ENCODE data around the gene TEDC2. TPM values are rescaled to one million over a fixed set of nuclear protein-coding genes. Genes with fewer than 3 reads are reported as not detected.
A peak's percentile ranks its signal among the peaks of the same experiment; 100 is the strongest.

Gene TEDC2
- total and polyA plus RNA-seq, 2 of the 8 experiments (the other 6 are each of a cell fraction or from before 2014, with no cell fraction given) = 54.6 to 55.6 TPM

DNA sequence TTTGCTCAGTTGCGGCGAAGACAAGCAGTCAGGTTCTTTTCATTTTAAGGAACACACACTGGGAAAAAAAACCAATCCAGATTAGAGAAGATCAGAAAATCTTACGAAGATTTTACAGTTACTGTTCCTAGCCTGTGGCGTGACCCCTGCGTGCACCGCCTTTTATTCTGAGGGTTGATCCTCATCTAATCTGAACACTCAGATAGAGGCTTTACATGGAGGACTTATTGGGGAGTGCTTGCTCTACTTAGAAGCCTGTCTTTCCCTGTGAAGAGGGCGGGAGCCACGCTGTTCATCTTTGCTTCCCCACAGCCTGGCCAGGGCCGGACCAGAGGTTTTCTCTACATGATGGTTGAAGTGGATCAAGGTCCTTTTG lies 16.4 kb downstream of the TEDC2 start:
- no peak overlapping the region for H3K4ac ChIP-seq (replicated peaks; ENCODE audit: insufficient read length, low read depth, low read length)
- no peak overlapping the region for H2BK5ac ChIP-seq (ENCODE audit: low read depth, low read length)
- no peak overlapping the region for H2BK20ac ChIP-seq (ENCODE audit: low read length)
- no peak overlapping the region for H3K23ac ChIP-seq (ENCODE audit: insufficient read length)
- no peak overlapping the region for H2BK120ac ChIP-seq (replicated peaks; ENCODE audit: low read depth, low read length)
- no peak overlapping the region for H2AK5ac ChIP-seq (ENCODE audit: low read depth, low read length)
- H4K91ac ChIP-seq (replicated peaks; ENCODE audit: insufficient read length, low read length) = no peak overlapping the region
- no peaks in the 10 kb centered on the region for H3K36me3 ChIP-seq (ENCODE audit: control insufficient read depth in 2 of 4, insufficient read depth in 4 of 4, low read length in 3 of 4)
- no peak overlapping the region for H3K14ac ChIP-seq (ENCODE audit: insufficient read length)
- H2BK15ac ChIP-seq (ENCODE audit: low read length) = no peak overlapping the region
- FAIRE-seq (no peak), DNase-seq (ENCODE audit: low read depth in 1 of 2, low spot score in 2 of 2) (no peak)
- ChIA-PET POLR2A (ENCODE audit: partially characterized antibody) (interaction anchor here (1.1 to 1.7 kb wide), 2 partner anchors 11 to 277 kb away, joined by 3 to 5 read pairs; no protein-coding TSS in a partner anchor), CTCF (ENCODE audit: partially characterized antibody) (interaction anchor here (0.8 to 1.6 kb wide), 4 partner anchors 10 to 25 kb away, joined by 3 to 6 read pairs (median 3); no protein-coding TSS in a partner anchor)
- peaks cover 14% of the 10 kb centered on the region; the same call in 1 of the 2 replicates for H3K79me1 ChIP-seq (ENCODE audit: low read depth, low read length)
- peak overlapping the region in 1 of 4 experiments; percentile 83; a peak in 1 of 8 replicates for H3K4me3 ChIP-seq (ENCODE audit: extremely low read depth in 1 of 4, insufficient read depth in 2 of 4, low read depth in 3 of 4, low read length in 4 of 4)
- peaks cover 18% of the 10 kb centered on the region; the same call in 1 of the 2 replicates for H3K23me2 ChIP-seq (ENCODE audit: low read depth, low read length)
- peaks cover 0 to 4% of the 10 kb centered on the region in 2 experiments; a peak in 1 of 4 replicates for H3K79me2 ChIP-seq (ENCODE audit: control insufficient read depth in 1 of 2, insufficient read depth in 2 of 2, low read length in 2 of 2)
- no peak overlapping the region for H3K27ac ChIP-seq (ENCODE audit: low read depth, low read length)
- H3K4me1 ChIP-seq (replicated peaks in 1 of 4; ENCODE audit: control insufficient read depth in 3 of 4, insufficient read depth in 4 of 4, low read length in 3 of 4) = peaks cover 0 to 22% (median 9%) of the 10 kb centered on the region in 4 experiments; a peak in 5 of 7 replicates
- H4K20me1 ChIP-seq (replicated peaks in 1 of 2; ENCODE audit: control insufficient read depth in 1 of 2, insufficient read depth in 2 of 2, low read length in 2 of 2) = peaks cover 9 to 21% of the 10 kb centered on the region in 2 experiments
- no peak overlapping the region for H4K5ac ChIP-seq (ENCODE audit: insufficient read length, low read depth, low read length)
- H4K8ac ChIP-seq (ENCODE audit: extremely low read depth, insufficient read depth, low read length) = no peak overlapping the region; the same call in 1 of the 2 replicates
- H3K27me3 ChIP-seq (replicated peaks in 1 of 4; ENCODE audit: control insufficient read depth in 3 of 4, extremely low read depth in 1 of 4, insufficient read depth in 3 of 4, low read length in 3 of 4) = peaks cover 19 to 42% (median 31%) of the 10 kb centered on the region in 4 experiments
- no peak overlapping the region for H2BK12ac ChIP-seq (ENCODE audit: low read depth, low read length)
- no peak overlapping the region for H2AFZ ChIP-seq (ENCODE audit: low read length)
- 92% methylated on average over 9 of the region's 9 CpGs; no CpG with 5 or more reads in 1 of the 2 experiments for WGBS, 2 experiments (ENCODE audit: extremely low coverage in 1 of 2, insufficient coverage in 1 of 2, insufficient read length in 1 of 2, insufficient replicate concordance in 2 of 2, low coverage in 1 of 2, low lambda C conversion rate in 2 of 2, missing lambda C conversion rate in 1 of 2)
- no peak overlapping the region for H3K9ac ChIP-seq (replicated peaks in 1 of 4; ENCODE audit: extremely low read depth in 1 of 4, low read depth in 3 of 4, low read length in 3 of 4)
- H3K56ac ChIP-seq (replicated peaks; ENCODE audit: insufficient read length, low read depth, low read length) = no peak overlapping the region
- peak overlapping the region; percentile 73 to 83 for H3K4me2 ChIP-seq (ENCODE audit: insufficient read depth in 1 of 2, low read depth in 2 of 2, low read length in 2 of 2)
- no peak overlapping the region for H3K18ac ChIP-seq (ENCODE audit: extremely low read depth, low read length)
- H3K9me3 ChIP-seq (ENCODE audit: insufficient read depth in 2 of 2, low read depth in 1 of 2, low read length in 1 of 2) = no peaks in the 10 kb centered on the region
- TF ChIP-seq, protein P1, sequence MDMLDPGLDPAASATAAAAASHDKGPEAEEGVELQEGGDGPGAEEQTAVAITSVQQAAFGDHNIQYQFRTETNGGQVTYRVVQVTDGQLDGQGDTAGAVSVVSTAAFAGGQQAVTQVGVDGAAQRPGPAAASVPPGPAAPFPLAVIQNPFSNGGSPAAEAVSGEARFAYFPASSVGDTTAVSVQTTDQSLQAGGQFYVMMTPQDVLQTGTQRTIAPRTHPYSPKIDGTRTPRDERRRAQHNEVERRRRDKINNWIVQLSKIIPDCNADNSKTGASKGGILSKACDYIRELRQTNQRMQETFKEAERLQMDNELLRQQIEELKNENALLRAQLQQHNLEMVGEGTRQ (IDR thresholded peaks at IDR 0.05; ENCODE audit: low read length) = no peak
- TF ChIP-seq RBBP5 (IDR thresholded peaks at IDR 0.05; ENCODE audit: borderline replicate concordance, low read depth, low read length) = no peak
- TF ChIP-seq SRF (IDR thresholded peaks at IDR 0.05; ENCODE audit: low read depth, low read length) = no peak
- no peak for TF ChIP-seq BRCA1 (IDR thresholded peaks at IDR 0.05; ENCODE audit: low read depth, low read length)
- no peak for TF ChIP-seq SUZ12 (IDR thresholded peaks at IDR 0.05; ENCODE audit: low read length)
- no peak for TF ChIP-seq KDM5A (IDR thresholded peaks at IDR 0.05; ENCODE audit: low read length)
- TF ChIP-seq, protein P2, sequence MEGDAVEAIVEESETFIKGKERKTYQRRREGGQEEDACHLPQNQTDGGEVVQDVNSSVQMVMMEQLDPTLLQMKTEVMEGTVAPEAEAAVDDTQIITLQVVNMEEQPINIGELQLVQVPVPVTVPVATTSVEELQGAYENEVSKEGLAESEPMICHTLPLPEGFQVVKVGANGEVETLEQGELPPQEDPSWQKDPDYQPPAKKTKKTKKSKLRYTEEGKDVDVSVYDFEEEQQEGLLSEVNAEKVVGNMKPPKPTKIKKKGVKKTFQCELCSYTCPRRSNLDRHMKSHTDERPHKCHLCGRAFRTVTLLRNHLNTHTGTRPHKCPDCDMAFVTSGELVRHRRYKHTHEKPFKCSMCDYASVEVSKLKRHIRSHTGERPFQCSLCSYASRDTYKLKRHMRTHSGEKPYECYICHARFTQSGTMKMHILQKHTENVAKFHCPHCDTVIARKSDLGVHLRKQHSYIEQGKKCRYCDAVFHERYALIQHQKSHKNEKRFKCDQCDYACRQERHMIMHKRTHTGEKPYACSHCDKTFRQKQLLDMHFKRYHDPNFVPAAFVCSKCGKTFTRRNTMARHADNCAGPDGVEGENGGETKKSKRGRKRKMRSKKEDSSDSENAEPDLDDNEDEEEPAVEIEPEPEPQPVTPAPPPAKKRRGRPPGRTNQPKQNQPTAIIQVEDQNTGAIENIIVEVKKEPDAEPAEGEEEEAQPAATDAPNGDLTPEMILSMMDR (IDR thresholded peaks at IDR 0.05; ENCODE audit: control extremely low read depth in 1 of 3, insufficient read depth in 1 of 3, low read depth in 1 of 3, low read length in 3 of 3) = no peak
- TF ChIP-seq, protein P3, sequence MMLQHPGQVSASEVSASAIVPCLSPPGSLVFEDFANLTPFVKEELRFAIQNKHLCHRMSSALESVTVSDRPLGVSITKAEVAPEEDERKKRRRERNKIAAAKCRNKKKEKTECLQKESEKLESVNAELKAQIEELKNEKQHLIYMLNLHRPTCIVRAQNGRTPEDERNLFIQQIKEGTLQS (IDR thresholded peaks at IDR 0.05; ENCODE audit: insufficient read depth, low read depth, low read length) = no peak
- no peak for TF ChIP-seq KDM1A (IDR thresholded peaks at IDR 0.05; ENCODE audit: borderline replicate concordance, low read length)
